ENCODE results near the gene RAPGEF4.

DNA sequence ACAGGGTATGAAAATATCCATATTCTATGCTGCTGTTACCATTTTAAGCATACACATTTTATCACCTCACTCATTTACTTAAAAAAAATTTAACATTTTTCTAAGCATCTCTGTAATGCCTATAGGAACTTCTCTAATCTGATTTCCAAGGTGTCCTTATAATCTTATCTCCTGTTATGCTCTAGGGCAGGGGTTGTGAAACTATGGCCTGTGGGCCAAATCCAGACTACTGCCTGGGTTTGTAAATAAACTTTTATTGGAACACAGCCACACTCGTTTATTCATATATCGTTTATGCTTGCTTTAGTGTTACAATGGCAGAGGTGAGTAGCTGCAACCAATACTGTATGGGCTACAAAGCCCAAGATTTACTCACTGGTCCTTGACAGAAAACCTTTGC lies 151.6 kb downstream of the RAPGEF4 start:
- no peak for TF ChIP-seq POLR2A (IDR thresholded peaks at IDR 0.05; ENCODE audit: low read length)
- TF ChIP-seq GATA1 (IDR thresholded peaks at IDR 0.05; ENCODE audit: low read depth, low read length), result no peak

Data from erythroblast (primary cell).